OCI-LY3 (cell line): ENCODE measurements around the gene DIAPH2.

Experiments used
- H2AFZ ChIP-seq: fragments of 200-600, 300-600 bp; shearing (Covaris generic); 2 replicates; pipeline ENCODE4 v1.6.0; 2014; ENCODE audit warnings: antibody characterized with exemption, low read depth, low read length
- H3K27ac ChIP-seq: fragments of 200-600, 300-600 bp; sonication (generic); 2 replicates; pipeline ENCODE4 v1.5.1; 2014; ENCODE audit warnings: mild to moderate bottlenecking, low read length, moderate library complexity, mixed read lengths
- H3K27me3 ChIP-seq: fragments of 200-600, 300-600 bp; sonication (generic); 2 replicates; pipeline ENCODE4 v1.6.1; 2014; ENCODE audit warnings: low read depth, low read length, mixed read lengths
- H3K36me3 ChIP-seq: fragments of 200-600, 300-600 bp; sonication (generic); replicated peaks from 2 replicates; pipeline ENCODE3; 2014; ENCODE audit warnings: low read depth, low read length, mixed read lengths
- H3K4me1 ChIP-seq: fragments of 300-600, 200-600 bp; sonication (generic); 2 replicates; pipeline ENCODE4 v1.6.1; 2014; ENCODE audit warnings: low read length, mixed read lengths
- H3K4me2 ChIP-seq: fragments of 200-600, 300-600 bp; sonication (generic); 2 replicates; pipeline ENCODE4 v1.6.1; 2014; ENCODE audit warnings: low read length, mixed read lengths
- H3K4me3 ChIP-seq: fragments of 300-600, 200-600 bp; sonication (generic); 2 replicates; pipeline ENCODE4 v1.5.1; 2014; ENCODE audit warnings: antibody characterized with exemption, mild to moderate bottlenecking, low read length, moderate library complexity
- H3K79me2 ChIP-seq: fragments of 300-600, 200-600 bp; shearing (Covaris generic); 2 replicates; pipeline ENCODE4 v1.6.1; 2014; ENCODE audit warnings: mild to moderate bottlenecking, low read length, mixed read lengths
- H3K9ac ChIP-seq: fragments of 300-600, 200-600 bp; shearing (Covaris generic); 2 replicates; pipeline ENCODE4 v1.6.0; 2014; ENCODE audit warnings: mild to moderate bottlenecking, low read length, moderate library complexity
- H3K9me3 ChIP-seq: fragments of 200-600, 300-600 bp; shearing (Covaris generic); 2 replicates; pipeline ENCODE4 v1.6.1; 2014; ENCODE audit warnings: low read length, mixed read lengths; ENCODE audit not compliant: insufficient read depth
- H4K20me1 ChIP-seq: fragments of 200-600, 300-600 bp; sonication (generic); 2 replicates; pipeline ENCODE4 v1.6.1; 2016; ENCODE audit warnings: low read length, mixed read lengths; ENCODE audit not compliant: insufficient read depth
- CTCF ChIP-seq: fragments of 200-600, 300-600 bp; sonication (generic); IDR thresholded peaks from 2 replicates; pipeline ENCODE4 v1.5.1; 2014; ENCODE audit warnings: antibody characterized with exemption, low read length, low read depth
- EZH2phosphoT487 ChIP-seq: fragments of 200-600 bp; shearing (Covaris generic); IDR thresholded peaks from 2 replicates; pipeline ENCODE4 v1.6.1; 2018; ENCODE audit warnings: antibody characterized with exemption, mixed run types, low read depth

DIAPH2 gene

GRCh38 chrX:97525981-97526380, 841.3 kb downstream of the DIAPH2 start:
- no peaks in the 10 kb centered on the region for H4K20me1 ChIP-seq
- H2AFZ ChIP-seq = no peak overlapping the region
- no peaks in the 10 kb centered on the region for H3K79me2 ChIP-seq
- no peak overlapping the region for H3K9ac ChIP-seq
- no peak overlapping the region for H3K4me2 ChIP-seq
- peaks cover 9% of the 10 kb centered on the region; the same call in 1 of the 2 replicates for H3K9me3 ChIP-seq
- peaks cover 21% of the 10 kb centered on the region for H3K4me1 ChIP-seq
- no peaks in the 10 kb centered on the region for H3K27me3 ChIP-seq
- peaks cover 6% of the 10 kb centered on the region for H3K36me3 ChIP-seq
- no peak overlapping the region for H3K27ac ChIP-seq
- no peak overlapping the region for H3K4me3 ChIP-seq
- TF ChIP-seq EZH2phosphoT487 (no peak), CTCF (no peak)

- Histone ChIP-seq H3K9me3 (peaks cover 9% of the 10 kb centered on the region; the same call in 1 of the 2 replicates), H3K36me3 (peaks cover 6% of the 10 kb centered on the region), H3K27ac (no peak overlapping the region), H3K4me2 (no peak overlapping the region), H2AFZ (no peak overlapping the region), H3K27me3 (no peaks in the 10 kb centered on the region), H3K4me1 (peaks cover 21% of the 10 kb centered on the region), H3K9ac (no peak overlapping the region), H3K79me2 (no peaks in the 10 kb centered on the region), H4K20me1 (no peaks in the 10 kb centered on the region), H3K4me3 (no peak overlapping the region)
- no peak for TF ChIP-seq EZH2phosphoT487
- TF ChIP-seq CTCF = no peak
Observed at GRCh38 chrX:97527725-97528124, 843.1 kb downstream of the DIAPH2 start.

- Histone ChIP-seq H4K20me1 (no peaks in the 10 kb centered on the region), H3K27me3 (no peaks in the 10 kb centered on the region), H3K9me3 (peaks cover 9% of the 10 kb centered on the region; the same call in 1 of the 2 replicates), H3K4me1 (peaks cover 21% of the 10 kb centered on the region), H3K79me2 (no peaks in the 10 kb centered on the region), H2AFZ (no peak overlapping the region), H3K36me3 (peaks cover 6% of the 10 kb centered on the region), H3K9ac (no peak overlapping the region), H3K27ac (no peak overlapping the region), H3K4me2 (peak overlapping the region; percentile 16; the same call in 1 of the 2 replicates), H3K4me3 (no peak overlapping the region)
- TF ChIP-seq CTCF (no peak), EZH2phosphoT487 (no peak)
Observed at GRCh38 chrX:97529536-97530200, 845.0 kb downstream of the DIAPH2 start.

GRCh38 chrX:97531825-97532224, 847.2 kb downstream of the DIAPH2 start:
- H3K27ac ChIP-seq = no peak overlapping the region
- H3K36me3 ChIP-seq = peaks cover 6% of the 10 kb centered on the region

More at GRCh38 chrX:97531825-97532224, 847.2 kb downstream of the DIAPH2 start:
- no peaks in the 10 kb centered on the region for H3K27me3 ChIP-seq
- no peak for TF ChIP-seq EZH2phosphoT487
- TF ChIP-seq CTCF = no peak
- H4K20me1 ChIP-seq = no peaks in the 10 kb centered on the region
- H3K9me3 ChIP-seq = peaks cover 9% of the 10 kb centered on the region; the same call in 1 of the 2 replicates
- no peak overlapping the region for H2AFZ ChIP-seq
- no peaks in the 10 kb centered on the region for H3K79me2 ChIP-seq
- H3K4me3 ChIP-seq = no peak overlapping the region
- no peak overlapping the region for H3K4me2 ChIP-seq
- H3K4me1 ChIP-seq = peaks cover 21% of the 10 kb centered on the region
- no peak overlapping the region for H3K9ac ChIP-seq
